ENCODE measurements around the gene KNL1. TPM values are rescaled to one million over a fixed set of nuclear protein-coding genes. Genes with fewer than 3 reads are reported as not detected.
"Not testable (repeated sequence)": the region's sequence is repeated elsewhere in the genome, so short reads cannot be mapped to it uniquely, and the experiment has no call there.

KNL1 gene
- total RNA-seq, 1 experiment from 2014 or later: 90.1 TPM

DNA sequence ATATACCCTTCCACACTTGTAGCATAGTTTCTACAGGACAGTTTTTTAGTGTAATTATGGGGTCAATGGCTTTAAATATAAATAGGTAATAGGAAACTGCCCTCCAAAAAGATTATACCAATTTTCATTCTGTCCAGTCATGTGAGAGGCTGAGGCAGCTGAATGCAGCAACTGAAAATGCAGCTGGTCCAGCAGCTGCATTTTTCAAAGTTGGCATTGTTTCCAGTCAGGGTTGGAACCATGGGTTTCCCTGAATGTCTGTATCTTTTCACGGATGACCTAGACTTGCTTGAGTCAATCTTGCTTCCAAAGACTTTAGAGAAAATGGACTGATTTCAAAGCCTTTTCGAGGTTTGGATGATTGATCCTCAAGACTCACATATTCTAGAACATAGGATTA lies 9.9 kb upstream of the KNL1 start:
- no peak for DNase-seq (ENCODE audit: low read depth)

DNA sequence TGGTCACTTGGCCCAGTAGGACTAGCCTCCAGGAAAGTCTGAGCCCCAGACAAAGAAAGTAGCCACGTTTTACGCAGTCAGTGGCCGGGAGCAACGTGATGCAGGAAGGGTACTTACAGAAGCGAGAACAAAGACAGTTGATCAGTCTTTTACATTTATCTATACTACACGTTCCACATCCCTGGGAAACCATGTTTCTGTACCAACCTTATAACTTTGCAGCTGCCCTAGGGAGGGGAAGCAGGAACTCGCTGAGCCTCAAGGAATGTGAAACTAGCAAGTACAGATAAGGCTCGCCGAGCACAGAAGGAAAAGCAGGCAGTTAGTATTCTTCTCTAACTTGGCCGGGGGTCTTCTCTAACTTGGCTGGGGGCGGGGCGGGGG lies 3.4 kb upstream of the KNL1 start:
- peak; percentile 20 for DNase-seq (ENCODE audit: low read depth)

DNA sequence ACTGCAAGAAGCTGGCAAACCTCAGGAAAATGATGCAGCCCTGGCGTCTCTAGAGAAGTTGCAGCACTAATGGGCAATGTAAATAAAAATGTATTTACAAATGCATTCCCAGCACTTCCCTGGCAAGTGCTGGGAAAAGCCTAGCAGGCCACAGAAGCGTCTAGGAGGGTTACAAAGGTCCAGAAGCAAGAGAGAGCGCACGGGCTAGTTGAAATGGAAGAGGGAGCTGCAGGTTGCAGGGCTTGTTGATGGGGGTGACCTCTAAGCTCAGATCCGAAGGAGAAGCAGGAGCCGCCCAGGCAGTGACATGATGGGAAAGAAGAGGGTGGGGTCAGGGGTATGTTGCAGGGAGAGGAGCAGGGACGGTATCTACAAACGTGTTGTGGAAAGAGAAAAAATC lies 2.7 kb upstream of the KNL1 start:
- no peak for DNase-seq (ENCODE audit: low read depth)

DNA sequence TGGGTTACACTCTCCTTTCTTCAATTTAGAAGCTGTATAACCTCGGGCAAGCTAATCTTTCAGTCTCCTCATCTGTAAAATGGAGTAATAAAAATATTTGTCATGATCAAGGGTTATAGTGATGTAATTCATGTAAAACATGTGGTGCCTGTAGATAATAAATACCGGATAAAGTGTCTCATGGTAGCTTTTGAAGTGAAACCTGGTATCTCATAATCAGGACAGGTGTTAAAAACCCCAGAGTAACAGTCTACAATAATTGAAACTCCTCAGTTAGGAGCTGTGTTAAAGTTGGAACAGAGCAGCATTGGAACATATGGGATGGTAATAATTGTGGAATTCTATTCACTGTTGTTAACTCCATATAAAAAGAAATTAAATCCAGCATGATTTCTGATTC lies 884 bp upstream of the KNL1 start:
- DNase-seq (ENCODE audit: low read depth): no peak

DNA sequence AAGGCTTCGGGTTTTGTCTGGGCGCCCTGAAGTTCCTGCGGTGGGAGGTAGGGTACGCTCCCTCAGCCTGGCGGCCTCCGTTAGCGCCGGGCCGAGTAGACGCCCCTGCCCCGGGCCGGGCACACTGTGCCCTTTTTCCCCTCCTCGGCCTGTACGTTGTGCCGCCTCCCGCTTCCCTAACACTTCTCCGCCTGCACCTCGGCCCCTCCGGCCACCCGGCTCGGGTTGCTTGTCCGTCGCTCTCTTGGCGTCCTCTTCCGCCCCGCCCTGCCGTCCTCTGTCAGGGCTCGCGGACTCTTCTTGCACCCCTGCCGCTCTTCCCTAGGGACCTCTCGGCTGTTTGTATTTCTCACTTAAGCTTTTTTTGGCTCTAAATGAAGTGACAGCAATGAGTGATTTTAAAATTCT lies 384 bp downstream of the KNL1 start:
- DNase-seq (ENCODE audit: low read depth): peak; percentile 75

DNA sequence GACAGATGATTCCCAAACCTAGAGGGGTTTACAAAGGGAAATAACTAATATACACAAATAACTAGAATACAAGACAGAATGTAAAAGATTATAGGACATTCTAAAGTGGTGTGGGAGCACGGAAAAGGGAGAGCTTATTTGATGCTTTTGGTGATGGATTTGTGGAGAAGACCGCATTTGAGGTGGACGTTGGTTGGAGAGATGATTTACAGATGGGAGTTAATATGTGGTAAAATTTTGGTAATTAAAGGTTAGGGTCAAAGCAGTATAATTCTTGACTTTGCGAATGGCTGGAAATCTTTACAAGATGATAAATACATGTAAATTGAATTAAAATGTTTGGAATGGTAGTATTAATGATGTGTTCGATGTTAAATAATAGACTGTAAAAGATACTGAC lies 1.2 kb downstream of the KNL1 start:
- DNase-seq (ENCODE audit: low read depth): no peak

DNA sequence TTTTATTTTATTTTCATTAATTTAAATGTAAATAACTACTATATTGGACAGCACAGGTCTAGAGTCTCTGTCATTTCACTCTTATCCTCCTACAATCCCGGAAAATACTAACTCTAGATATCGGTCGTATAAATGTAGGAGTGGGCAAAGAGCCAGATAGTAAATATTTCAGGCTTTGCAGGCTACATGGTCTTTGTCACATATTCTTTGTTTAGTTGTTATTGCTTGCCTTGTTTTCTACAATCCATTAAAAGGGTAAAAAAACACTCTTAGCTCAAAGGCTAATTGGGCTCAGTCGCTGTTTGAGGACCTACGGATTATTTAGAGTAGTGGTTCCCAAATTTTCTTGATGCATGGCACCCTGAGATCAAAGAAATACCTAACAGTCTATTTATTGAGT lies 1.7 kb downstream of the KNL1 start:
- no peak for DNase-seq (ENCODE audit: low read depth)

DNA sequence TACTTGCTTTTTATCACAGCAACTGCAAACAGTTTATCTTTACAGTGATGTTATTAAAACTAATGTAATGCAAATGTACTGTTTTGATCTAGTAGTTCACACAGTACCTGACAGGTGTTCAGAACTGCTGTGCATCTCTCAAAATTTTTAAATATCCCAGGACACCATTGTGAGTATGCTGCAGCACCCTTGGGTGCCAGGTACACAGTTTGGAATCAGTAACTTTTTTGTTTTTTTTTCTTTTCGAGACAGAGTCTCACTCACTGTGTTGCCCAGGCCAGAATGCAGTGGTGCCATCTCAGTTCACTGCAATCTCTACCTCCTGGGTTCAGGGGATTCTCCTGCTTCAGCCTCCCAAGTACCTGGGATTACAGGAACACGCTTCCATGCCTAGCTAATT lies 3.0 kb downstream of the KNL1 start:
- DNase-seq (ENCODE audit: low read depth): no peak

DNA sequence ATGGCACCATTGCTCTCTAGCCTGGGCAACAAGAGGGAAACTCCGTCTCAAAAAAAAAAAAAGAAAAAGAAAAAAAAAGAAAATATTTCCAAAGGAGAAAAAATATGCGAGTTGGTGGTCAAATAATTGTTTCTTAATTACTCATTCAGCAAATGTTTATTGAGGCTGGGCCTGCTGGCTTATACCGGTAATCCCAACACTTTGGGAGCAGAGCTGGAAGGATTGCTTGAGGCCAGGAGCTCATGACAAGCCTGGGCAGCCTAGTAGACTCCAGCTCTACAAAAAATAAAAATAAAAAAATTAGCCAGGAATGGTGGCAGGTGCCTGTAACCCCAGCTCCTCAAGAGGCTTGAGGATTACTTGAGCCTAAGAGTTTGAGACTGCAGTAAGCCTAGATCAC lies 4.1 kb downstream of the KNL1 start:
- DNase-seq (ENCODE audit: low read depth): no peak

DNA sequence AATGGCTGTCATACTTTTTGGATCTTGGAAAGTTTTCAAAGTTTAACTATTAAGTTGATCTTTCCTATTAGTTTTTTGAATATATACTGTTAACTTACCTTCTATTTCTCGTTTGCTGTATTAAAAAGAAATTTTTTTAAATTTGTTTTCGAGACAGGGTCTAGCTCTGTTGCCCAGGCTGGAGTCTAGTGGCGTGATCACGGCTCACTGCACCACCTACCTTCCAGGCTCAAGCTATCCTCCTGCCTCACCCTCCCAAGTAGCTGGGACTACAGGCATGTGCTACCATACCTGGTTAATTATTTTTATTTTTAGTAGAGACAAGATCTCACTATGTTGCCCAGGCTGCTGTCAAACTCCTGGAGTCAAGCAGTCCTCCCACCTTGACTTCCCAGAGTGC lies 4.6 kb downstream of the KNL1 start:
- DNase-seq (ENCODE audit: low read depth): no peak

DNA sequence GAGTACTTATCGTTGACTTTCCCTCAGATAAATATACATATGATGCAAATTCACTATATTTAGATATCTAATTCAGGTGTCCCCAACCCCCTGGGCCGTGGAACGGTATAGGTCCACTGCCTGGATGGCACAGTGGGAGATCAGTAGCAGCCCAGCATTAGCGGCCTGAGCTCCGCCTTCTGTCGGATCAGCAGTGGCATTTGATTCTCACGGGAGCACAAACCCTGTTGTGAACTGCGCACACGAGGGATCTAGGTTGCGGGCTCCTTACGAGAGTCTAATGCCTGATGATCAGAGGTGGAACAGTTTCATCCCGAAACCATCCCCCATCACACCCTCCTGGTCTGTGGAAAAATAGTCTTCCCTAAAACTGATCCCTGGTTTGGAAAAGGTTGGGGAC lies 6.9 kb downstream of the KNL1 start:
- no peak for DNase-seq (ENCODE audit: low read depth)

DNA sequence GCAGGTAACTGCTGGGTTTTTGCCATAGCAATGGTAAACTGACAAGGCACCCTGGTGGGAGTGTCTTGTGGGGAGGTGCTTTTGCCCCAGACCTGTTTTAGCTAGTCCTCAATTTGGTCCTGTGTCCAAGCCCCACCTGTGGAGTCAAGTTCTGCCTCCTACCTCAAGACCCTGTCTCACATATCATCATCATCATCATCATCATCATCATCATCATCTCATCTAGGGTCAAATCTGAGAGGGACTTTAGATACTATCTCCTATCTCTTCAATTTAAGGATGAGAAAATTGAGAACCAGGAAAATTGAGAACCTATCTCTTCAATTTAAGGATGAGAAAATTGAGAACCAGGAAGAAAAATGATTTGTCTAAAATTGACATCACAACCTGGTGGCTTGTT lies 9.9 kb downstream of the KNL1 start:
- no peak for DNase-seq (ENCODE audit: low read depth)

DNA sequence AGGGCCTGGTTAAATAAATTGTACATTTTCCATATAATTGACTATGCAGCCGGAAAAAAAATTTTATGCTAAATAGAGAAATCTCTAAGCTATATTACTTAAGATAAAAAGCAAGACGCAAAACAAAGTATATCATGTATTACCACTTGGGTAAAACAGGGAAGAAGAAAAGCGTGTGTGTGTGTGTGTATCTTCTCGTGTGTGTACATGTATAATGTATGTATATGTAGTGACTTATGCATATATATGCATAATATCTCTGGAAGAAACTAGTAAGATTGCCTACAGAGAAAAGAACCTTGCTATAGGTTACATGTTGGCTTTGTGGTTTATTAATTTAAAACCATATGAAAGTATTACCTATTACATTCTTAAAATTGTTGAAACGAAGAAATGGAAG lies 19.0 kb downstream of the KNL1 start:
- no peak for DNase-seq (ENCODE audit: low read depth)

DNA sequence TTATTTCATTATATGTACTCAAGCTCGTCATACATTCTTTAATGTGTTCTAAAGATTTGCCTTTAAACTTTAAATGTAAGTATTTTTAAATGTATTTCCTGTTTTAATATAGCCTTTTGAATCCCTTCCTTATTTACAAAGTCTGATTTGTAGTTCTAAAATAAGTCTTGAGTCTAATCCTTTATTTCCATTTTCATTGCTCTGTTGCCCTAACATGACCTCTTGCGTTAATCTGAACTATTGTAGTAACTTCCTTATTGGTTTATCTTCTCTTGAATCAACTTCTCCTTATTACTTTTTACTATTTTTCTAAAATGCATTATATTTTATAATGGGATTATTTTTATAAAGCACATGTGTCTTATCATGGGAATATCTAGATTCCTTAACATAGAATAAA lies 24.0 kb downstream of the KNL1 start:
- no peak for DNase-seq (ENCODE audit: low read depth)

DNA sequence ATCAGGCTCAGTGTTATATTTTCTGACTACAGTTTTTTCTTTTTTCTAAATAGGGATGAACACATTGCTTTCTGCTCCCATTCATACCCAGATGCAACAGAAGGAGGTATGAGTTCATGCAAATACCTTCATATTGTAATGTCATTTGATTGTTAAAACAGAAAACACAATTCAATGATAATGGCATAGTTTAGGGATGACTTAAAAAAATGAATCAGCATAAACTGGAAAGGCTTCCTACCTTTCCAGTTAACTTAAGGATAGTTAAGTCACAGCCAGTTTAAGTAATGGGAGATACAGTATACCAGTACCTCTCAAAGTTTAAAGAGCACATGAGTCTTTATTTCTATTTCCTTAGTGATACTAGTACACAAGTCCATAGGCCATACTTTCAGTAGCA lies 24.9 kb downstream of the KNL1 start:
- DNase-seq (ENCODE audit: low read depth): no peak

DNA sequence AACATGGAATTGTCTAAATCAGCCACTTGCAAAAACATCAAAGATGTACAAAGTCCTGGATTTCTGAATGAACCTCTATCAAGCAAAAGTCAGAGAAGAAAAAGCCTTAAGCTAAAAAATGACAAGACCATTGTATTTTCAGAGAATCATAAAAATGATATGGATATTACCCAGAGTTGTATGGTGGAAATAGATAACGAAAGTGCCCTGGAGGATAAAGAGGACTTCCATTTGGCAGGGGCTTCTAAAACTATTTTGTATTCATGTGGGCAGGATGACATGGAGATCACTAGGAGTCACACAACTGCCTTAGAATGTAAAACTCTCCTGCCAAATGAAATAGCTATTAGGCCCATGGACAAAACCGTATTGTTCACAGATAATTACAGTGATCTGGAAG lies 29.3 kb downstream of the KNL1 start:
- no peak for DNase-seq (ENCODE audit: low read depth)

DNA sequence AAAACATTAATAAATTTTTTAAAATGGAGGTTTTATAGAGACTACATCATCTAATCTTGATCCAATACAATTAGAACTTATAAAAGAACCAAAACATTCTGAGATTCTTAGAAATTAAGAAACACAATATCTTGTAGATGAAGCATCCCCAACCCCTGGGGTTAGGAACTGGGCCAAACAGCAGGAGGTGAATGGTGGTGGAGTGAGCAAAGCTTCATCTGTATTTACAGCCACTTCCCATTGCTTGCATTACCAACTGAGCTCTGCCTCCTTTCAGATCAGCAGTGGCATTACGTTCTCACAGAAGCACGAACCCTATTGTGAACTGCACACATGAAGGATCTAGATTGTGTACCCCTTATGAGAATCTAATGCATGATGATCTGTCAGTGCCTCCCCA lies 36.3 kb downstream of the KNL1 start:
- DNase-seq (ENCODE audit: low read depth): no peak

DNA sequence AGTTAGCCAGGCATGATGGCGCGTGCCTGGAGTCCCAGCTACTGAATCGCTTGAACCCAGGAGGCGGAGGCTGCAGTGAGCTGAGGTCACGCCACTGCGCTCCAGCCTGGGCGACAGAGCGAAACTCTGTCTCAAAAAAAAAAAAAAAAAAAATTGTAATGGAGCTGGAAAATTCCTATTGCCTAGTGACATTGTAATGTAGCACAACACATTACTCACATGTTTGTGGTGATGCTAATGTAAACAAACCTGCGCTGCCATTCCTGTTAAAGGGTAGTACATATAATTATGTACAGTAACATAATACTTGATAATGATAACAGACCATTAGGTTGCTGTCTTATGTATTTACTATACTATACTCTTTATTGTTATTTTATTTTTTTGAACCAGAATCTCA lies 39.1 kb downstream of the KNL1 start:
- peak; percentile 5 for DNase-seq (ENCODE audit: low read depth)

DNA sequence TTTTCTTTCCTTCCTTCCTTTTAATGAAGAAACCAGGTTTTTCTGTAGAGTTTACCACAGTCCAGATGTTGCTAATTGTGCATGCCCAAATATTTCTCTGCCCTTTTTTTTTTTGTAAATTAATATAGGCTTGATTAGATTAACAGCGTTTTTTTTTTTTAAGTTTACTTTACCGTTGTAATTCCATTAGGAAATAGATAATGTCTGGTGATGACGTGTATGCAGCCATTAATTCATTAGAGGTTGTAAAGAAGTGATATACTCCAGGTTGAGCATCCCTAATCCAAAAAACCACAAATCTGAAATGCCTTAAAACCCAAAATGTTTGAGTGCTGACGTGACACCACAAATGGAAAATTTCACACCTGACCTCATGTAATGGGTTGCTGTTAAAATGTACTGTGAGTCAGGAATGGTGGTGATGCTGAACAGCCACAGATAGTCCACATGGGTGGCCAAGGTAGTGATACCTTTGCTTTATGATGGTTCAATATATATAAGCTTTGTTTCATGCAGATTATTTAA lies 43.2 kb downstream of the KNL1 start:
- peak; percentile 5 for DNase-seq (ENCODE audit: low read depth)

DNA sequence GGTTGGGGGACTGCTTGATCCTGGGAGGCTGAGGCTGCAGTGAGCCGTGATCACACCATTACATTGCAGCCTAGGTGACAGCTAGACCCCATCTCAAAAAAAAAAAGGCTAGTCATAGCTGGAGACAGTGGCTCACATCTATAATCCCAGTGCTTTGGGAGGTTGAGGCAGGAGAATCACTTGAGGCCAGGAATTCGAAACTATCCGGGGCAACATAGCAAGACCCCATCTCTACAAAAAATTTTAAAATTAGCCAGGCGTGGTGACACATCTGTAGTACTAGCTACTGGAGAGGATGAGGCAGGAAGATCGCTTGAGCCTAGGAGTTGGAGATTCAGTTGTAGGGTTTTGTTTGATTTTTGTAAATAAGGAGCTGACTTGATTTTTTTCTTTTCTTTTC lies 45.6 kb downstream of the KNL1 start:
- DNase-seq (ENCODE audit: low read depth): no peak

DNA sequence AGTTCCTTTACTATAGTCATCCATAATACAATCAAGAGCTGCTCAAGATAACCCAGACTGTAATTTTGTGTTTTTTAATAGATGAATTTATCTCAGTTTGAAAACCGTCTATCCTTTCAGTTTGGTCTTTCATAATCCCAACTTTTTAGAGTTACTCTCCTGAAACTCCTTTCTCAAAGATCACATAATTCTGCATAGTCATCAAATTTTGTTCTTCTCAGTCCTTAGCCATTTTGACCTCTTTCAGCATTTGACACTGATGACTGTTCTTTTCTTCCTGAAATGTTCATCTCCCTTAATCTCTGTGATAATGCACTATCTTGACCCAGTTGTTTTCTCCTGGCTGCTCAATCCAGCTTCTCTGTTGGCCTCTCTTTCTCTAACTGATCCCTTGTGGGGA lies 53.5 kb downstream of the KNL1 start:
- DNase-seq (ENCODE audit: low read depth): no peak

DNA sequence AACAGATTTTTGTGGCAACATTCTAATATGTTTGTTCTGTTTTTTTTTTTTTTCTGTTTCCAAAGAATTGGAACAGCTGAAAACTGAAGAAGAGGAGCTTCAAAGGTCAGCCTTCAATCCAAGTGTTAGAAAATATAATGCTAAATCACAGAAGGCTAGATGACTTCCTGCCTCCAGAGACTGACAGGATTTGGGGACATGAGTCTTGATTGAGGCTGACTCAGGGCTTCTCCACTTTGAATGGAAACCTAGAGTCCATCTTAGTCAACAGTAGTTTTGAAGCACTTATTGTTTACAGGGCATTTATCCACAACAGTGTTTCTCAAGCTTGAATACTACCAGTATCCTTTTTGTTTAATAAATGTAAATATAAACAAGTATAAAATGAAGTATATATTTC lies 56.4 kb downstream of the KNL1 start:
- no peak for DNase-seq (ENCODE audit: low read depth)

DNA sequence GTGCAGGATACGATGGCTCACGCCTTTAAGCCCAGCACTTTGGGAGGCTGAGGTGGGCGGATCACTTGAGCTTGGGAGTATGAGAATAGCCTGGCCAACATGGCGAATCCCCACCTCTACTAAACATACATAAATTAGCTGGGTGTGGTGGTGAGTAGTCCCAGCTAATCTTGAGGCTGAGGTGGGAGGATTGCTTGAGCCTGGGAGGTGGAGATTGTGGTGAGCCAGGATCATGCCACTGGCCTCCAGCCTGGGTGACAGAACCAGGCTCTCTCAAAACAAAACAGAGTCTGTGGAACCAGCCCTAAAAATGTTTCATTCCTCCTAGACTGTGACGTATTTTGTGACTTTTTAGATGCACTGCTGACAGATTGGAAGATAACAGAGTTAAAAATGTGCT lies 66.6 kb downstream of the KNL1 start:
- no peak for DNase-seq (ENCODE audit: low read depth)

DNA sequence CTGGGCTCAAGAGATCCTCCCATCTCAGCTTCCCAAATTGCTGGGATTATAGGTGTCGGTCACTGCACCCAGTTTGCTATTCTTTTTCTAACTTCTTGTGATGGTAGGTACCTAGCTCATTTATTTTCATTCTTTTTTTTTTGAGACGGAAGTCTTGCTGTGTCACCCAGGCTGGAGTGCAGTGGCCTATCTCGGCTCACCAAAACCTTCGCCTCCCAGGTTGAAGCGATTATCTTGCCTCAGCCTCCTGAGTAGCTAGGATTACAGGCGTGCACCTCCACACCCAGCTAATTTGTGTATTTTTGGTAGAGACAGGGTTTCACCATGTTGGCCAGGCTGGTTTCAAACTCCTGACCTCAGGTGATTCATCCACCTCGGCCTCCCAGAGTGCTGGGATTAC lies 70.9 kb downstream of the KNL1 start:
- no peak for DNase-seq (ENCODE audit: low read depth)

DNA sequence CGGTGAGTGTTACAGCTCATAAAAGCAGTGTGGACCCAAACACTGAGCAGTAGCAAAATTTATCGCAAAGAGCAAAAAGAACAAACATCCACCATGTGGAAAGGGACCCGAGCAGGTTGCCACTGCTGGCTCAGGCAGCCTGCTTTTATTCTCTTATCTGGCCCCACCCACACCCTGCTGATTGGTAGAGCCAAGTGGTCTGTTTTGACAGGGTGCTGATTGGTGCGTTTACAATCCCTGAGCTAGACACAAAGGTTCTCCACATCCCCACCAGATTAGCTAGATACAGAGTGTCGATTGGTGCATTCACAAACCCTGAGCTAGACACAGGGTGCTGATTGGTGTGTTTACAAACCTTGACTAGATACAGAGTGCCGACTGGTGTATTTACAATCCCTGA lies 82.2 kb downstream of the KNL1 start:
- not testable (repeated sequence) for DNase-seq (ENCODE audit: low read depth)

All from RPMI7951 (cell line).